Lower leg skin (tissue), 3 donors: ENCODE data around the gene GPR17.

Experiments used
- POLR2A ChIP-seq, 2 donors: fragments of 450-650 bp; IDR thresholded peaks; one replicate each; pipeline ENCODE4 v1.6.1; 2016 to 2017; ENCODE audit warnings: antibody characterized with exemption in 2 of 2, mild to moderate bottlenecking in 1 of 2, moderate library complexity in 1 of 2
- TF ChIP-seq, protein P1 (sequence below), 3 donors: fragments of 450-650 bp; IDR thresholded peaks; one replicate each; pipeline ENCODE4 v1.5.1; 2016; ENCODE audit warnings: antibody characterized with exemption in 3 of 3, mild to moderate bottlenecking in 3 of 3, moderate library complexity in 2 of 3

DNA sequence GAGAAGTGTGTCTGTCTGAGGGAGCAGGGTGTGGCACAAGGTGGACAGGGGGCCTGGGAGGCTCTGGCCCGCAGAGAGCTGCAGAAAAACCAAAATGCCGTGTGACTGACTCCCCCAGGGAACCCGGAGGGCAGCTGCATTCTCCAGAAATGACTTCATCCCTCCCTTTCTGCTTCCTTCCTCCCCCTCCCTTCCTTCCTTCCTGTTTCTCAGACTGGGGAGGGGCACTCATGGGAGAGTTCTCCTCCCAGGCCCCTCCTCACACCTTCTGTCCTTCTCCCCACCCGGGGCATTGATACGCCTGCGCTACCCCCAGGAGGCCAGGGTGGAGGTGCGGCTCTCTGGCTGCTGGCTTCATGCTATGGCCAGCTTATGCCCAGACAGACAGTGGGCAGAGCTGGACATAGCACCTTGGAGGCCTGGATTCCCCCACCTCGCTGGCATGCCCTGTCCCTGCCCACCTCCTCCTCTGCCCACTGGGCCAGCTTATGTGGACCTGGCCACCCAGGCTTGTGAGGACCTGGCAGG lies 8.2 kb upstream of the GPR17 start:
- no peak for TF ChIP-seq POLR2A (IDR thresholded peaks at IDR 0.05)
- TF ChIP-seq, protein P1, sequence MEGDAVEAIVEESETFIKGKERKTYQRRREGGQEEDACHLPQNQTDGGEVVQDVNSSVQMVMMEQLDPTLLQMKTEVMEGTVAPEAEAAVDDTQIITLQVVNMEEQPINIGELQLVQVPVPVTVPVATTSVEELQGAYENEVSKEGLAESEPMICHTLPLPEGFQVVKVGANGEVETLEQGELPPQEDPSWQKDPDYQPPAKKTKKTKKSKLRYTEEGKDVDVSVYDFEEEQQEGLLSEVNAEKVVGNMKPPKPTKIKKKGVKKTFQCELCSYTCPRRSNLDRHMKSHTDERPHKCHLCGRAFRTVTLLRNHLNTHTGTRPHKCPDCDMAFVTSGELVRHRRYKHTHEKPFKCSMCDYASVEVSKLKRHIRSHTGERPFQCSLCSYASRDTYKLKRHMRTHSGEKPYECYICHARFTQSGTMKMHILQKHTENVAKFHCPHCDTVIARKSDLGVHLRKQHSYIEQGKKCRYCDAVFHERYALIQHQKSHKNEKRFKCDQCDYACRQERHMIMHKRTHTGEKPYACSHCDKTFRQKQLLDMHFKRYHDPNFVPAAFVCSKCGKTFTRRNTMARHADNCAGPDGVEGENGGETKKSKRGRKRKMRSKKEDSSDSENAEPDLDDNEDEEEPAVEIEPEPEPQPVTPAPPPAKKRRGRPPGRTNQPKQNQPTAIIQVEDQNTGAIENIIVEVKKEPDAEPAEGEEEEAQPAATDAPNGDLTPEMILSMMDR (IDR thresholded peaks at IDR 0.05): no peak
